Keratinocyte (primary cell): ENCODE data around the gene WSB1. TPM values are rescaled to one million over a fixed set of nuclear protein-coding genes. Genes with fewer than 3 reads are reported as not detected.

ENCODE experiments used
- DNase-seq: peaks from one replicate; pipeline ENCODE4 v3.0.0-alpha.2; 2011; ENCODE audit warnings: low read depth, missing footprints, low spot score
- FAIRE-seq: peaks from 2 replicates; lab custom pipeline; 2011; peaks lifted over from hg19 to GRCh38; lab: Jason Lieb, UNC
- H2AFZ ChIP-seq: 2 replicates; pipeline ENCODE4 v1.6.0; 2012; ENCODE audit warnings: low read length, control low read depth, inconsistent platforms; ENCODE audit not compliant: control insufficient read depth
- H3K27ac ChIP-seq: 2 replicates; pipeline ENCODE4 v1.5.1; 2011; ENCODE audit warnings: low read length; ENCODE audit not compliant: control insufficient read depth, insufficient read depth
- H3K27me3 ChIP-seq: 3 replicates; pipeline ENCODE4 v1.6.0; 2011; ENCODE audit warnings: low read length; ENCODE audit not compliant: control insufficient read depth, insufficient read depth; ENCODE audit errors: extremely low read depth
- H3K36me3 ChIP-seq, 2 experiments: 2 replicates in 1 of 2; 3 replicates in 1 of 2; pipeline ENCODE4 v1.5.1; 2011; ENCODE audit warnings: low read length in 2 of 2, mild to moderate bottlenecking in 1 of 2; ENCODE audit not compliant: control insufficient read depth in 2 of 2, insufficient read depth in 2 of 2; ENCODE audit errors: extremely low read depth in 1 of 2
- H3K4me1 ChIP-seq: 3 replicates; pipeline ENCODE4 v1.5.1; 2011; ENCODE audit warnings: low read length; ENCODE audit not compliant: control insufficient read depth, insufficient read depth; ENCODE audit errors: extremely low read depth
- H3K4me2 ChIP-seq: 3 replicates; pipeline ENCODE4 v1.6.0; 2011; ENCODE audit warnings: low read depth, low read length; ENCODE audit not compliant: control insufficient read depth, insufficient read depth; ENCODE audit errors: extremely low read depth
- H3K4me3 ChIP-seq, 3 experiments: fragments of 200-600 bp in 1 of 3; sonication (generic) in 1 of 3; 2 replicates in 2 of 3; 3 replicates in 1 of 3; pipeline ENCODE4 v1.5.1; 2011 to 2016; ENCODE audit warnings: low read length in 3 of 3, mild to moderate bottlenecking in 3 of 3, control low read depth in 2 of 3, inconsistent platforms in 1 of 3, low read depth in 1 of 3, mixed read lengths in 1 of 3, mixed run types in 1 of 3, moderate library complexity in 1 of 3; ENCODE audit not compliant: control insufficient read depth in 2 of 3, insufficient read depth in 2 of 3; ENCODE audit errors: extremely low read depth in 1 of 3
- H3K79me2 ChIP-seq: 2 replicates; pipeline ENCODE4 v1.6.0; 2012; ENCODE audit warnings: low read length; ENCODE audit not compliant: control insufficient read depth, insufficient read depth
- H3K9ac ChIP-seq: 3 replicates; pipeline ENCODE4 v1.6.0; 2011; ENCODE audit warnings: low read length; ENCODE audit not compliant: control insufficient read depth, insufficient read depth; ENCODE audit errors: extremely low read depth
- H3K9me1 ChIP-seq: 3 replicates; pipeline ENCODE4 v1.6.0; 2011; ENCODE audit warnings: low read length; ENCODE audit not compliant: control insufficient read depth, insufficient read depth; ENCODE audit errors: extremely low read depth
- H3K9me3 ChIP-seq: 2 replicates; pipeline ENCODE4 v1.5.1; 2012; ENCODE audit warnings: low read depth, low read length; ENCODE audit not compliant: control insufficient read depth
- H4K20me1 ChIP-seq: 3 replicates; pipeline ENCODE4 v1.6.0; 2011; ENCODE audit warnings: low read length; ENCODE audit not compliant: control insufficient read depth, insufficient read depth; ENCODE audit errors: extremely low read depth
- CTCF ChIP-seq, 3 experiments: IDR thresholded peaks in 1 of 3; conservative IDR thresholded peaks in 1 of 3; optimal IDR thresholded peaks in 1 of 3; 2 replicates in 2 of 3; 3 replicates in 1 of 3; pipeline versions ENCODE3 to v1.5.1; 2011; ENCODE audit warnings: low read length in 3 of 3, mild to moderate bottlenecking in 3 of 3, moderate library complexity in 2 of 3, control low read depth in 1 of 3, inconsistent platforms in 1 of 3; ENCODE audit not compliant: insufficient read depth in 2 of 3; ENCODE audit errors: extremely low read depth in 1 of 3
- EZH2 ChIP-seq: IDR thresholded peaks from one replicate; pipeline ENCODE4 v1.6.1; 2012; ENCODE audit warnings: inconsistent platforms, mild to moderate bottlenecking, low read length, moderate library complexity
- dilution Hi-C: fragments of 300-500 bp; cut with MboI; formaldehyde crosslinking; loops from one replicate; pipeline ENCODE4 v1.7.0; 2020; ENCODE audit warnings: low sequenced_read_pairs; ENCODE audit not compliant: extremely low pct_ligation_motif_present
- polyA plus RNA-seq, 5 experiments: library from polyadenylated mRNA; depleted of rRNA in 3 of 5; stranded (reverse) in 3 of 5; stranded (forward) in 1 of 5; unstranded in 1 of 5; fragments of >200 nt; gene quantifications; 1 replicate in 1 of 5; 2 replicates in 3 of 5; 3 replicates in 1 of 5; pipeline versions ENCODE4 v1.2.1 to v1.2.3, GENCODE V29; 2011 to 2012; ENCODE audit warnings: missing spikeins in 2 of 5, low read depth in 1 of 5, low replicate concordance in 1 of 5

Gene WSB1
- polyA plus RNA-seq, 1 donor (not counting 4 experiments of a cell fraction or from before 2014, with no cell fraction given): 135 TPM

GRCh38 chr17:27333410-27333980 is 39.6 kb downstream of the WSB1 start:
- Histone ChIP-seq H3K27me3 (no peaks in the 10 kb centered on the region), H3K79me2 (no peaks in the 10 kb centered on the region), H3K9me3 (no peaks in the 10 kb centered on the region), H3K4me2 (peak overlapping the region; percentile 85), H3K9me1 (no peaks in the 10 kb centered on the region), H3K4me1 (peaks cover 25% of the 10 kb centered on the region), H3K27ac (peak overlapping the region; percentile 80), H4K20me1 (no peaks in the 10 kb centered on the region), H3K36me3 (no peaks in the 10 kb centered on the region), H3K4me3 (peak overlapping the region; percentile 38 to 72 (median 71)), H3K9ac (peak overlapping the region; percentile 82), H2AFZ (peak overlapping the region; percentile 87)
- TF ChIP-seq CTCF (optimal IDR thresholded peaks at IDR 0.05 in 1 of 3, IDR thresholded peaks at IDR 0.05 in 1 of 3, conservative IDR thresholded peaks at IDR 0.05 in 1 of 3; ENCODE audit: extremely low read depth in 1 of 3, insufficient read depth in 2 of 3, low read length in 3 of 3) (no peak), EZH2 (no peak)
- dilution Hi-C loops: no loop called here
- FAIRE-seq: no peak
- DNase-seq: no peak

- TF ChIP-seq CTCF (optimal IDR thresholded peaks at IDR 0.05 in 1 of 3, IDR thresholded peaks at IDR 0.05 in 1 of 3, conservative IDR thresholded peaks at IDR 0.05 in 1 of 3; ENCODE audit: extremely low read depth in 1 of 3, insufficient read depth in 2 of 3, low read length in 3 of 3) (no peak), EZH2 (no peak)
- Histone ChIP-seq H3K4me1 (peaks cover 32% of the 10 kb centered on the region), H2AFZ (no peak overlapping the region), H4K20me1 (no peaks in the 10 kb centered on the region), H3K9ac (no peak overlapping the region), H3K4me3 (no peak overlapping the region), H3K79me2 (no peaks in the 10 kb centered on the region), H3K36me3 (no peaks in the 10 kb centered on the region), H3K9me3 (no peaks in the 10 kb centered on the region), H3K27ac (no peak overlapping the region), H3K9me1 (no peaks in the 10 kb centered on the region), H3K4me2 (no peak overlapping the region), H3K27me3 (no peaks in the 10 kb centered on the region)
- DNase-seq (no peak), FAIRE-seq (no peak)
- dilution Hi-C loops: no loop called here
These were observed 42.3 kb downstream of the WSB1 start for GRCh38 chr17:27336184-27336583.
